Chondrocyte (in vitro differentiated cells): ENCODE results near the gene SHF. TPM values are rescaled to one million over a fixed set of nuclear protein-coding genes. Genes with fewer than 3 reads are reported as not detected.

Experiments
- DNase-seq: peaks from one replicate; pipeline ENCODE4 v3.0.0; 2021; ENCODE audit warnings: mixed read lengths, low spot score
- H3K27ac Mint-ChIP-seq: one replicate; pipeline ENCODE4 v1.8.0; 2021; ENCODE audit warnings: mild to moderate bottlenecking, moderate library complexity, mixed read lengths; ENCODE audit not compliant: unreplicated experiment
- H3K27me3 Mint-ChIP-seq: 2 replicates; pipeline ENCODE4 v1.8.0; 2021; ENCODE audit warnings: low read depth, mixed read lengths
- H3K36me3 Mint-ChIP-seq: 2 replicates; pipeline ENCODE4 v1.8.0; 2021; ENCODE audit warnings: low read depth, mixed read lengths
- H3K4me1 Mint-ChIP-seq: 2 replicates; pipeline ENCODE4 v1.8.0; 2021; ENCODE audit warnings: low read depth, mild to moderate bottlenecking, mixed read lengths
- H3K4me3 Mint-ChIP-seq: one replicate; pipeline ENCODE4 v1.8.0; 2021; ENCODE audit warnings: mild to moderate bottlenecking, moderate library complexity, mixed read lengths; ENCODE audit not compliant: unreplicated experiment
- H3K9me3 Mint-ChIP-seq: 2 replicates; pipeline ENCODE4 v1.8.0; 2021; ENCODE audit warnings: low read depth, mixed read lengths
- CTCF ChIP-seq: fragments of 200-600 bp; sonication (generic); IDR thresholded peaks from 2 replicates; pipeline ENCODE4 v1.5.0; 2021; ENCODE audit warnings: antibody characterized with exemption, mild to moderate bottlenecking, moderate library complexity
- total RNA-seq: library from RNA; stranded (reverse); gene quantifications from 3 replicates; pipeline ENCODE4 v1.2.1, GENCODE V29; 2021

Gene SHF
- total RNA-seq, 1 donor from 2014 or later, result 4.9 TPM

GRCh38 chr15:45230245-45230965, 42.6 kb upstream of the SHF start:
- Mint-ChIP-seq H3K27me3 (peaks cover 7% of the 10 kb centered on the region), H3K4me1 (no peaks in the 10 kb centered on the region), H3K36me3 (no peaks in the 10 kb centered on the region), H3K4me3 (no peak overlapping the region), H3K9me3 (peaks cover 13% of the 10 kb centered on the region), H3K27ac (no peak overlapping the region)
- DNase-seq, result no peak
- no peak for TF ChIP-seq CTCF

DNA sequence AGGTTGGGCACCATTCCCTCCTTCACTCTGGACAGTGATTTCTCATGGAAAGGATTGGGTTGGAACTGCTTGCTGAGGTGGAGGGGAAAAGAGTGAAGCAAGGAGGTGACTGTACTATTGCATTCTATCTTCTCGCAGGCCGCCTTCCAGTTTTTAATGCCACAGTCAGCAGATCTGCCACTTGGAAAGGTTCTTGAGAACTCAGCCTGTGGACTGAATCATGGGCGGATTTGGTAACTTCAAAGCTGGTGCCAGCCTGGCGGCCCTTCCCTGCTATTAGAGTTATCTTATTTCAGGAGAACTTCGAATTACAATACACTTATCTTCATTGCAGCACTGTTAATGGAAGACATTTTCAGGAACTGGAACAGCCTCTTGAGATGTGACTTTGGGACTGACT, 41.2 kb upstream of the SHF start:
- Mint-ChIP-seq H3K36me3 (no peaks in the 10 kb centered on the region), H3K4me3 (no peak overlapping the region), H3K27ac (no peak overlapping the region), H3K4me1 (no peaks in the 10 kb centered on the region), H3K9me3 (peaks cover 4% of the 10 kb centered on the region), H3K27me3 (peaks cover 11% of the 10 kb centered on the region)
- no peak for TF ChIP-seq CTCF
- DNase-seq, result no peak

DNA sequence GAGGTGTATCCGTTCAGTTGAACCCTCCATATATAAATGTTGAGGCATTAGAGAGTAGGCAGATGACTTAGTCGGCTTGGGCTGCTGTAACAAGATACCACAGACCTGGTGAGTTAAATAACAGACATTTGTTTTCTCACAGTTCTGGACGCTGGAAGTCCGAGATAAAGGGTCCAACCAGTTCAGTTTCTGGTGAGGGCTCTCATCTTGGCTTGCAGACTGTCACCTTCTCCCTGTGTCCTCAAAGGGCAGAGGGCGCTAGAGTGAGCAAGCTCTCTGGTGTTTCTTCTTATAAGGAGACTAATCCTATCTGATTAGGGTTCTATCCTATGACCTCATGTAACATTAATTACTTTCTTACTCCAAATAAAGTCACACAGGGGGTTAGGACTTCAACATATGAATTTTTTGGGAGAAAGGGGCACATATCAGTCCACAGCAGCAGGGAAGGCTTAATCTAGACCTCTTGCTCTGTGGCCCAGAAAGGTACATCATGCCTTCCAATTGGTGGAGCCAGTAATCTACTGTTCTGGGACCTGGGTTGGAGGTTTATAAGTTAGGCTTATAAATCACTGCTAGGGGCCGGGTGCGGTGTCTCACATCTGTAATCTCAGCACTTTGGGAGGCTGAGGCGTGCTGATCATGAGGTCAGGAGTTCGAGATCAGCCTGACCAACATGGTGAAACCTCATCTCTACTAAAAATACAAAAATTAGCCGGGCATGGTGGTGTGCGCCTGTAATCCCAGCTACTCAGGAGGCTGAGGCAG, 37.9 kb upstream of the SHF start:
- no peaks in the 10 kb centered on the region for H3K36me3 Mint-ChIP-seq
- no peaks in the 10 kb centered on the region for H3K4me1 Mint-ChIP-seq
- H3K27ac Mint-ChIP-seq, result no peak overlapping the region

DNA sequence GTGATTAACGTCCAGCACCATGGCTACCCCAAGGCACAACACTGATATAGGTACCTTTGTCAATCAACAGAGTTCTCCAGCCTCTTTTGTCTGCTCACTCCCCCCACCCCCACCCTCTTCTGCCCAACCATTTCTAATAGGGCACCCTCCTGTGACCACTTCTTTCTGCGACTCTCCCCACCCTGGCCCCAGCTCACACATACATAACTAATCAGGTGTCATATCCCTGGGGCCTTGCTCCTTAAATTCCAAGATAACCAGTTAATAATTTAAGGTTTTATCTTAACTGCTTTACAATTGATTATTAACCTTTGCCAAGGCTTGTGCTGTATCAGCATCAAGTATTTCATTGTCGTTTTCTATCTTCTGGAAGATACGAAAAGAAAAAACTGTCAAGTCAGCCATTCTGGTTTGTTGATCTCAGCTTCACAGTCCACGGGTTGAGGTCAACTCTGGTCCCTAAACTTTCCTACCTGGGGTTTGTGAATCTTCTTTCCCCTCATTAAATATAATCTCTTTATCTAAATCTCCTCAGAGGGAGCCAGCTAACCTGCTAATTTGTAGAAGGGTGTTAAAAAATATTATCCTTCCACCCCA, 37.0 kb upstream of the SHF start:
- DNase-seq, result no peak
- Mint-ChIP-seq H3K4me1 (no peaks in the 10 kb centered on the region), H3K36me3 (no peaks in the 10 kb centered on the region), H3K27me3 (peaks cover 33% of the 10 kb centered on the region), H3K27ac (no peak overlapping the region), H3K9me3 (no peaks in the 10 kb centered on the region), H3K4me3 (no peak overlapping the region)
- no peak for TF ChIP-seq CTCF

More for the DNA sequence above, 37.9 kb upstream of the SHF start:
- Mint-ChIP-seq H3K9me3 (no peaks in the 10 kb centered on the region), H3K27me3 (peaks cover 27% of the 10 kb centered on the region), H3K4me3 (no peak overlapping the region)
- no peak for DNase-seq
- no peak for TF ChIP-seq CTCF

DNA sequence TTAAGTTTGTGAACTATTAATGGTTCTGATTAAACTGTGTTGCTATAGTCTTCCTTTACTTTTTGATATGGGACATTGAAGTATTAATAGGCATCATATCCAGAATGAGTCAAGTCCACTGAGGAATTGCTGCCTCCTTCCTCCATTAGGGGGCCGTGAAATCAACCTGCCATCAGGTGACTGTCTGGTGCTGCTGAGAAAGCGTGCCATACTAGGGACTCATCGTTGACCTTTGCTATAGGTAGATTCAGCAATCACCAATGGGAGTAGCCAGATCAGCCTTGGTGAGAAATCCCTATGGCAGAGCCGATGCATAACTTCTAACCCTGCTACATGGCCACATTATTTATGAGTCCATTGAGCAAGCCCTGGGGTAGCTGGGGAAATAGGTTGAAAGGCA, 34.2 kb upstream of the SHF start:
- no peaks in the 10 kb centered on the region for H3K9me3 Mint-ChIP-seq
- no peak for DNase-seq
- H3K27ac Mint-ChIP-seq, result no peak overlapping the region
- H3K4me1 Mint-ChIP-seq, result no peaks in the 10 kb centered on the region
- no peak overlapping the region for H3K4me3 Mint-ChIP-seq
- no peaks in the 10 kb centered on the region for H3K36me3 Mint-ChIP-seq
- TF ChIP-seq CTCF, result no peak
- H3K27me3 Mint-ChIP-seq, result peaks cover 29% of the 10 kb centered on the region
